Endometrial microvascular endothelial cells (primary cell): ENCODE data around the gene UBL4A. TPM values are rescaled to one million over a fixed set of nuclear protein-coding genes. Genes with fewer than 3 reads are reported as not detected.
"Not testable (repeated sequence)": the region's sequence is repeated elsewhere in the genome, so short reads cannot be mapped to it uniquely, and the experiment has no call there.

Experiments
- in situ Hi-C: cut with HindIII; loops from 2 replicates; pipeline ENCODE4 v1.10.0; 2017; ENCODE audit warnings: low sequenced_read_pairs, low pct_unique_long_range_greater_than_20kb; ENCODE audit errors: inconsistent ontology term
- total RNA-seq: library from RNA; depleted of rRNA; stranded (reverse); fragments of >200 nt; gene quantifications from one replicate; pipeline ENCODE4 v1.2.3, GENCODE V29; 2015; ENCODE audit errors: inconsistent ontology term

Gene UBL4A
- total RNA-seq, 1 donor from 2014 or later = 59.1 TPM

GRCh38 chrX:154511761-154512160 is 25.3 kb upstream of the UBL4A start:
- in situ Hi-C loops = no loop called here

GRCh38 chrX:154509455-154509854 is 23.0 kb upstream of the UBL4A start:
- in situ Hi-C loops = no loop called here

- in situ Hi-C loops = no loop called here
These were observed 21.9 kb upstream of the UBL4A start for GRCh38 chrX:154508384-154508745.

- in situ Hi-C loops = no loop called here
These were observed 21.4 kb upstream of the UBL4A start for GRCh38 chrX:154507673-154508383.

GRCh38 chrX:154506483-154507332 is 20.3 kb upstream of the UBL4A start:
- in situ Hi-C loops = no loop called here

- in situ Hi-C loops = no loop called here
These were observed 19.3 kb upstream of the UBL4A start for GRCh38 chrX:154505734-154506133.

- in situ Hi-C loops = no loop called here
These were observed 16.6 kb upstream of the UBL4A start for GRCh38 chrX:154502989-154503388.

- in situ Hi-C loops = no loop called here
These were observed 15.7 kb upstream of the UBL4A start for GRCh38 chrX:154502098-154502497.

GRCh38 chrX:154501423-154501822 is 15.0 kb upstream of the UBL4A start:
- in situ Hi-C loops = not testable (repeated sequence)

- in situ Hi-C loops = not testable (repeated sequence)
These were observed 10.2 kb upstream of the UBL4A start for GRCh38 chrX:154496591-154497137.

- in situ Hi-C loops = no loop called here
These were observed 9.1 kb upstream of the UBL4A start for GRCh38 chrX:154495472-154495922.

- in situ Hi-C loops = no loop called here
These were observed 8.3 kb upstream of the UBL4A start for GRCh38 chrX:154494715-154495114.

GRCh38 chrX:154490414-154491083 is 4.1 kb upstream of the UBL4A start, which contains the start of gene SLC10A3:
Gene SLC10A3, minus strand, starts transcription at chrX:154490629. Its CDS starts 1,689 bp downstream, at chrX:154488940.
- in situ Hi-C loops = no loop called here

- in situ Hi-C loops = no loop called here
These were observed 3.6 kb upstream of the UBL4A start for GRCh38 chrX:154490021-154490413.

GRCh38 chrX:154489182-154489581 is 2.8 kb upstream of the UBL4A start:
- in situ Hi-C loops = no loop called here

- in situ Hi-C loops = no loop called here
These were observed 2.1 kb upstream of the UBL4A start for GRCh38 chrX:154488336-154489075.

GRCh38 chrX:154487518-154488290 is 1.3 kb upstream of the UBL4A start:
- in situ Hi-C loops = no loop called here

GRCh38 chrX:154486052-154486395 is 391 bp downstream of the UBL4A start:
- in situ Hi-C loops = no loop called here
